HUES6 (cell line): ENCODE measurements around the gene RNASET2.

Experiments
- H3K27ac ChIP-seq: 2 replicates; pipeline ENCODE4 v1.7.0; 2013; ENCODE audit warnings: low read depth, mild to moderate bottlenecking, low read length, inconsistent platforms
- H3K27me3 ChIP-seq: 2 replicates; pipeline ENCODE4 v1.6.1; 2013; ENCODE audit warnings: low read length; ENCODE audit not compliant: control insufficient read depth, insufficient read depth
- H3K36me3 ChIP-seq: 2 replicates; pipeline ENCODE4 v1.6.1; 2013; ENCODE audit warnings: low read length; ENCODE audit not compliant: control insufficient read depth, insufficient read depth
- H3K4me1 ChIP-seq: 2 replicates; pipeline ENCODE4 v1.6.1; 2013; ENCODE audit warnings: low read length; ENCODE audit not compliant: control insufficient read depth, insufficient read depth
- H3K4me3 ChIP-seq: 2 replicates; pipeline ENCODE4 v1.5.1; 2013; ENCODE audit warnings: low read depth, low read length
- H3K9ac ChIP-seq: one replicate; pipeline ENCODE4 v1.6.1; 2013; ENCODE audit warnings: mild to moderate bottlenecking, low read length
- H3K9me3 ChIP-seq: 2 replicates; pipeline ENCODE4 v1.6.1; 2013; ENCODE audit warnings: low read depth, low read length; ENCODE audit not compliant: control insufficient read depth, insufficient read depth

The RNASET2 gene

DNA sequence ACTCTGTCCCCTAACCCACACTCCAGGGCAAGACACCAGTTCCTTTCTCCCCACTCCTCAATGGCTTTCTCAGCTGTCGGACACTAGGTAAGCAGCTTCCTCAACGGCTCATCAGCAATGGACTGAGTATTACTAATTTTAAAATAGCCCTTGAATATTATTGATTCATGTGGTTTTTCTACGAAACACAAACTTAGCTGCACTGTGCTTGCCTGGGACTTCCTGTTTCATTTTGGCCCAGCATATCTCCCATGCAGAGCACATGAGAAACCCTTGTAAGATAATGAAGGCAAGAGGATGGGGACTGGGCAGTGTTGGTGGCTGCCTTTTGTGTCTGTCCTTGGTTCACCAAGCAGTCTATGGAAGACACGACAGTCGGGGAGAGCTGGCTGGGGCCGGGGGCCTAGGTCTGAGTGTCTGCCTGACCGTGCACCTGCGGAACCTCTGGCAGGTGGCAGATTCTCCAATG is 48.9 kb downstream of the RNASET2 start:
- no peaks in the 10 kb centered on the region for H3K36me3 ChIP-seq
- peaks cover 4% of the 10 kb centered on the region; the same call in 1 of the 2 replicates for H3K9me3 ChIP-seq
- H3K4me3 ChIP-seq: no peak overlapping the region
- H3K4me1 ChIP-seq: peaks cover 7% of the 10 kb centered on the region; the same call in 1 of the 2 replicates
- H3K9ac ChIP-seq: no peak overlapping the region
- no peaks in the 10 kb centered on the region for H3K27me3 ChIP-seq
- H3K27ac ChIP-seq: no peak overlapping the region

DNA sequence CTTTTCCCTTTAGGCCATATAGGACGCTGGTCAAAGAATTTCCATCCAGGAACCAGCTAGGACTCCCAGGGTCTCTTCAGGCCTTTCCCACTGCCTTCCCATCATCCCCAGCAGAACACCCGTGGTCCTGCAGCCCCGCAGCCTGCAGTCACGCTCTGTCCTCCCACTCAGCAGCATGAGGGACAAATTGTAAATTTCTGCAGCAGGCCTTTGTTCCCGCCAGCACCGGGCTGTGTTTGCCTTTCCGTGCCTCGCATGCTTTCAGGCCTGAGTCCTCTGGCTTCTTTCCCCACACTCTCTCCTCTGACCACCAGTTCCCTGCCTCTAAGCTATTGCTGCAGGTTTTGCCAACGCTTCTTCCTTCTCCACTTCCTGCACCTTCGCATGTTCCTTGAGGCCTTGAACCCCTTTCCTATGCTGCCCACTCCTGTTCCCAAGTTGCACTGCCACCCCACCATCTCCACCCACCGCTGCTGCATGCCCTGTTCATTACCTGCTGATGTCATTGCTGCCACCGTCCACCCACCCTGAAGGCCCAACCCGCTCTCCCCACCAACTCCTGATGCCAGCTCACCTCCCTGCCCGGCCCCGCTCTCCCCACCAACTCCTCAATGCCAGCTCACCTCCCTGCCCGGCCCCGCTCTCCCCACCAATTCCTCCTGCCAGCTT is 49.8 kb downstream of the RNASET2 start:
- Histone ChIP-seq H3K27me3 (no peaks in the 10 kb centered on the region), H3K4me3 (no peak overlapping the region), H3K27ac (no peak overlapping the region), H3K4me1 (peaks cover 7% of the 10 kb centered on the region; the same call in 1 of the 2 replicates), H3K9ac (no peak overlapping the region), H3K36me3 (no peaks in the 10 kb centered on the region), H3K9me3 (peaks cover 4% of the 10 kb centered on the region; the same call in 1 of the 2 replicates)

DNA sequence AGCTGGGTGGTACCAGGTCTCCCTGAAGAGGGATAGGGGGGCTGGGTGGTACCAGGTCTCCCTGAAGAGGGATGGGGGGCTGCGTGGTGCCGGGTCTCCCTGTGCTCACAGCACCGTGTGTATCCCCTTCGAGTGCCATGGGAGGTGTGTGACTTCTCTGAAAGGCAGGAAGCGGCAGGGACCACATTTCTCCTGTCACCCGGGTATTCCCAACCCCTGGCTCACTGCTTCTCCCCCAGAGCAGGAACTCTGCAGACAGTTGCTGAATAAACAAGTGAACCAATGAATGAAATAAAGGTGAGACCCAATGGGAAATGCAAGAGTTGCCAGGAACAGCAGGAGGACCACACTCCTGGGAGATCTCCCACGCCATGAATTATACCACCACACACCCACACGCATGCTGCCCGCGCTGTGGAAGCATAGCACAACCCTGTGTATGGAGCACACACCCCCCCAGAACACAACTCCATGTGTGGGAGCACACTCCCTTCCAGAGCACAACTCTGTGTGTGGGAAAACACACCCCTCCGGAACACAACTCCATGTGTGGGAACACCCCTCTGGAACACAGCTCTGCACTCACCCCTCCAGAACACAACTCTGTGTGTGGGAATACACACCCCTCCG is 50.7 kb downstream of the RNASET2 start:
- no peak overlapping the region for H3K27ac ChIP-seq
- peaks cover 7% of the 10 kb centered on the region; the same call in 1 of the 2 replicates for H3K4me1 ChIP-seq
- H3K9ac ChIP-seq: no peak overlapping the region
- no peak overlapping the region for H3K4me3 ChIP-seq
- H3K36me3 ChIP-seq: no peaks in the 10 kb centered on the region
- no peaks in the 10 kb centered on the region for H3K27me3 ChIP-seq
- H3K9me3 ChIP-seq: peaks cover 4% of the 10 kb centered on the region; the same call in 1 of the 2 replicates

DNA sequence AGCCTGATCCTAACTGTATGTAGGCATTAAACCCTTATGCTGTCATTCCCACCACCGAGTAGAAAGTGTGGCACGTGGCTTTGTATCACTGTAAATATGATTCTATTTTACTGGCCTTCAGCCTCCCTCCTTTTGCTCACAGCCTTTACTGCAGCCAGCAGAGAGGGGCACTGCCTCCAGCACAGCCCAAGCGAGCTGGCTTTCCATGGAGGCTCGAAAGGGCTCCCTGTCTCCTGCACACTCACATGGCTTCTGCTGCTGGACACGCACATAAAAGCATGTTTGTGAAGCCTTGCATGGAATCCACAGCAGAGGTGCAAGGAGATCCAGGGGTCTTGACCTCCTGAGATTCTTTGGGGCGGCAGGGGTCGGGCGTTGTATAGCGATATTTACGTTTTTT is 51.3 kb downstream of the RNASET2 start:
- peaks cover 4% of the 10 kb centered on the region; the same call in 1 of the 2 replicates for H3K9me3 ChIP-seq
- no peaks in the 10 kb centered on the region for H3K36me3 ChIP-seq
- H3K9ac ChIP-seq: no peak overlapping the region
- H3K4me3 ChIP-seq: no peak overlapping the region
- H3K27ac ChIP-seq: no peak overlapping the region
- no peaks in the 10 kb centered on the region for H3K27me3 ChIP-seq
- H3K4me1 ChIP-seq: peaks cover 7% of the 10 kb centered on the region; the same call in 1 of the 2 replicates

DNA sequence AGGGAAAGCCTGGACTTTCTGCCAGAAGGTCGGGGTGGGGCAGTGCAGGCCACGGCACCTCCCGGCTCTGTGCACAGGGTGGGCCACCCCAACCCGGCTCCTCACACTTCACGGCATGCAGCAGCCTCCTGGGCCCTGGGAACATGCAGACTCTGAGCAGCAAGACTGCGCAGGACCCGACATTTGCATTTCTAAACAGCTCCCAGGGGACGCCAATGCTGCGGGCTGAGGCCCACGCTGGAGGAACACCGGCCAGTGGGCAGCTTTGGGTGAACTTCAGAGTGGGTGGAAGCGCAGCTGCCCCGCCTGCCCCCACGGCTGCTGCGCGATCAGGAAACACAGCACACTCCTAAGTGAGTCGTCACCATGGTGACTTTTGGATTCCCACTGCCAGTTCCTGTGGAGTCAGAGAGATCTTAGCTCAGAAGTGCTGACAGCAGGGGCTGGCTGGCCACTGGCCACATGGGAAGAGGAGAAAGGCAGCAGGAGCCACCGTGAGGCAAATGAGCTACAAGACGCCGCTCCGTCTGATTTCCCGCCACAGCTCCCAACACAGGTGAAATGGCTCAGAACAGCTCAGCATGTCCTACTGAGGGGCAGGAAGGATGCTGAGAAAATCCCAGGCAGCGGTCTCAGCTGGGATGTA is 52.1 kb downstream of the RNASET2 start:
- H3K36me3 ChIP-seq: no peaks in the 10 kb centered on the region
- H3K9ac ChIP-seq: no peak overlapping the region
- H3K4me1 ChIP-seq: peaks cover 7% of the 10 kb centered on the region; the same call in 1 of the 2 replicates
- H3K27me3 ChIP-seq: no peaks in the 10 kb centered on the region
- H3K9me3 ChIP-seq: peaks cover 4% of the 10 kb centered on the region; the same call in 1 of the 2 replicates
- no peak overlapping the region for H3K4me3 ChIP-seq
- no peak overlapping the region for H3K27ac ChIP-seq

DNA sequence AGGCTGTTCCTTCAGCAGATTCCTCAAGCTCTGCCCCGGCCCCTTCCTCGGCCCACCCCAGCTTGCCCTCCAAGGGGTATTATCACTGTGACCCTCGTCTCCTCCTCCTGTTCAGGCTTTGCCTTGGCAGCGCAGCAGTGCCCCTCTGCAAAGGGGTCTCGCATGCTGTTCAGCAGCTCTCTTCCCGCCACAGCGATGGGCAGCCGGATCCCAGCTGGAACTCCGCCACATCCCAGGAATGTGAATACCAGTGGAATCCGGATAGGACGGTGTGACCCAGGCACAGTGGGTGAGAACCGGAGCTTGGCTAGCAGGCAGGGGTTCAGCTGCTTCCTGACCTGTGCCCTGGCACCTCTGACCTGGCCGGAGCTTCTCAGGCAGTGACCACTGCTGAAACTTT is 52.9 kb downstream of the RNASET2 start:
- H3K27me3 ChIP-seq: no peaks in the 10 kb centered on the region
- H3K4me3 ChIP-seq: no peak overlapping the region
- no peak overlapping the region for H3K9ac ChIP-seq
- H3K9me3 ChIP-seq: no peaks in the 10 kb centered on the region; the same call in 1 of the 2 replicates
- peaks cover 7% of the 10 kb centered on the region; the same call in 1 of the 2 replicates for H3K4me1 ChIP-seq
- H3K27ac ChIP-seq: no peak overlapping the region
- H3K36me3 ChIP-seq: no peaks in the 10 kb centered on the region

DNA sequence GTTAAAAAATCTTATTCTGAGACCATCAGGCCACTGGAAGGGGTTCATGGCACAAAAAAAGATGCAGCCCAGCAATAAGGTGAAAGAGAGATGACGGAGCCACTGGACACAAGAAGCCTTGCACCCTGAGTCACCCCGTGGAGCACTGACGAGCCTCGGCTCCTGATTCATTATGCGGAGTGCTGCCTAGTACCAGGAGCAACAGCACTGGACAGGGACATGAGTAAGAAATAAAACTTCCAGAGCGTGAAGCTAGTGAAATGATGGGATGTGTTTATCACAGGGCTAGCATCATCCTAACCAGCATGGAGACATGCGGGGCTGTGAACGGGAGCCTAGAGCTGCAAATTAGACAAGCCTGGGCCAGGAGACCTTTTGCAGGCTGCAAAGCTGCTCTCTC is 53.3 kb downstream of the RNASET2 start:
- peaks cover 7% of the 10 kb centered on the region; the same call in 1 of the 2 replicates for H3K4me1 ChIP-seq
- no peaks in the 10 kb centered on the region for H3K9me3 ChIP-seq
- H3K36me3 ChIP-seq: no peaks in the 10 kb centered on the region
- H3K9ac ChIP-seq: no peak overlapping the region
- no peaks in the 10 kb centered on the region for H3K27me3 ChIP-seq
- H3K4me3 ChIP-seq: no peak overlapping the region
- no peak overlapping the region for H3K27ac ChIP-seq

DNA sequence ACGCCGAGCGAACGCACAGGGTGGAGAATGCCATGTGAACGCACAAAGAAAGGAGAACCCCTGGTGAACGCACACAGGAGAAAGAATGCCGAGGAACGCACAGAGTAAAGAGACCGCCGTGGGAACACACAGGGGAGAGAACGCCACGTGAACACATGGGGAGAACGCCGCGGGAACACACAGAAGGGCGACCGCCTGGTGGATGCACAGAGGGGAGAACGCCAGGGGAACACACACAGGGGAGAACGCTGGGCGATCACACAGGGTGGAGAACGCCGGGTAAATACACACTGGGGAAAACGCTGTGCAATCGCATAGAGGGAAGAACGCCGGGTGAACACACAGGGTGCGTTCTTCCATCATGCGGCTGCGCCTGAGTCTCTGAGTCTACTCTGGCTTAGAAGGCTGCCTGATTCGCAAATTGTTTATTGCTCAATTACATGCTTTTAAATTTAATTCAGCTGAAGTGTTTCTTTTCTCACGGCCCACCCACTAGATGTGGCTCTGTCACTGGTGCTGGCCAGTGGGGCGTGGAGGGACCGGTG is 54.1 kb downstream of the RNASET2 start:
- Histone ChIP-seq H3K9ac (no peak overlapping the region), H3K27me3 (no peaks in the 10 kb centered on the region), H3K9me3 (no peaks in the 10 kb centered on the region), H3K4me3 (no peak overlapping the region), H3K36me3 (no peaks in the 10 kb centered on the region), H3K27ac (no peak overlapping the region), H3K4me1 (peaks cover 7% of the 10 kb centered on the region; the same call in 1 of the 2 replicates)

DNA sequence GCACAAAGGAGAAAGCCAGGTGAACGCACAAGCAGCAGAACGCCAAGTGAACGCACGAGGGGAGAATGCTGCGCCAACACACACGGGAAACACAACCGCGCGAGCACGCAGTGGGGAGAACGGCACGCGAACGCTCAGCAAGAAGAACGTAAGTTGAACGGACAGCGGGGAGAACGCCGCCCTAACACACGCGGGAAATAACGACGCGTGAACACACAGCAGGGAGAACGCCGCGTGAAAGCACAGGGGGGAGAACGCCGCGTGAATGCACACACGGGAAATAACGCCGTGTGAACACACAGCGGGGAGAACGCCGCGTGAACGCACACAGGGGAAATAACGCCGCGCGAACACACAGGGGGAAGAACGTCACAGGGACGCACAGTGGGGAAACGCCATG is 54.7 kb downstream of the RNASET2 start:
- Histone ChIP-seq H3K36me3 (no peaks in the 10 kb centered on the region), H3K4me1 (peaks cover 7% of the 10 kb centered on the region; the same call in 1 of the 2 replicates), H3K9ac (no peak overlapping the region), H3K9me3 (no peaks in the 10 kb centered on the region), H3K4me3 (no peak overlapping the region), H3K27ac (no peak overlapping the region), H3K27me3 (no peaks in the 10 kb centered on the region)

DNA sequence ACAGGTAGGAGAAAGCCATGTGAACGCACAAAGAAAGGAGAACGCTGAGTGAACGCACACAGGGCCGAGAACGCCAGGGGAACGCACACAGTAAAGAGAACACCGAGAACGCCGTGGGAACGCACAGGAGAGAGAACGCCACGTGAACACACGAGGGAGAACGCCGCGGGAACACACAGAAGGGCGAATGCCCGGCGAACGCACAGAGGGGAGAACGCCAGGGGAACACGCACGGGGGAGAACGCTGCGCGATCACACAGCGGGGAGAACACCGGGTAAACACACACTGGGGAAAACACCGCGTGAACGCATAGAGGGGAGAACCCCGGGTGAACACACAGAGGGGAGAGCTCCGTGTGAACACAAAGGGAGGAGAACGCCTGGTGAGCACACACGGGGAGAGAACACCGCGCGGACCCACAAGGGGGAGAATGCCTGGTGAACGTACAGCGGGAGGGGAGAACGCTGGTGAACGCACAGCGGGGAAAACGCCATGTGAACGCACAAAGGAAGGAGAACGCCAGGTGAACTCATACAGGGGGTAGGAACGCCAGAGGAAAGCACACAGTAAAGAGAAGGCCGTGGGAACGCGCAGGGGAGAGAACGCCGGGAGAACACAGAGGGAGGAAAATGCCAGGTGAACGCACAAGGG is 55.3 kb downstream of the RNASET2 start:
- Histone ChIP-seq H3K4me3 (no peak overlapping the region), H3K36me3 (no peaks in the 10 kb centered on the region), H3K4me1 (peaks cover 7% of the 10 kb centered on the region; the same call in 1 of the 2 replicates), H3K27me3 (no peaks in the 10 kb centered on the region), H3K9ac (no peak overlapping the region), H3K27ac (no peak overlapping the region), H3K9me3 (no peaks in the 10 kb centered on the region)
